AG04450 (cell line): ENCODE results near the gene OR8B4. TPM values are rescaled to one million over a fixed set of nuclear protein-coding genes. Genes with fewer than 3 reads are reported as not detected.
"Not testable (repeated sequence)": the region's sequence is repeated elsewhere in the genome, so short reads cannot be mapped to it uniquely, and the experiment has no call there.

Experiments
- CTCF ChIA-PET: fragments of 300-600, 350-600 bp; formaldehyde crosslinking; extraction: SDS; loops from one replicate; lab custom pipeline; 2022; ENCODE audit warnings: antibody characterized with exemption, inconsistent platforms; lab: Charles Lee
- POLR2A ChIA-PET: fragments of 350-600 bp; formaldehyde crosslinking; extraction: SDS; loops from one replicate; lab custom pipeline; 2021; ENCODE audit warnings: antibody characterized with exemption, inconsistent platforms; lab: Yijun Ruan, JAX
- DNase-seq: peaks from one replicate; pipeline ENCODE4 v3.0.0-alpha.2; 2011; ENCODE audit warnings: low read depth, low spot score
- H3K27ac ChIP-seq: one replicate; pipeline ENCODE4 v1.5.1; 2012; ENCODE audit warnings: low read depth, low read length, control low read depth
- H3K27me3 ChIP-seq: one replicate; pipeline ENCODE4 v1.6.0; 2012; ENCODE audit warnings: low read length; ENCODE audit not compliant: control insufficient read depth, insufficient read depth
- H3K4me3 ChIP-seq: 2 replicates; pipeline ENCODE4 v1.5.1; 2011; ENCODE audit warnings: mild to moderate bottlenecking, low read depth, low read length, control low read depth
- H3K9me3 ChIP-seq: 2 replicates; pipeline ENCODE4 v1.5.1; 2012; ENCODE audit warnings: low read length; ENCODE audit not compliant: control insufficient read depth, insufficient read depth
- CTCF ChIP-seq: IDR thresholded peaks from 2 replicates; pipeline ENCODE4 v1.5.1; 2011; ENCODE audit warnings: low read depth, low read length, control low read depth, inconsistent platforms
- polyA plus RNA-seq: library from polyadenylated mRNA; depleted of rRNA; stranded (reverse); fragments of >200 nt; gene quantifications from 2 replicates; pipeline ENCODE4 v1.2.3, GENCODE V29; 2011

The OR8B4 gene
- polyA plus RNA-seq, 1 experiment: not detected

GRCh38 chr11:124421043-124421442, 3.6 kb downstream of the OR8B4 start:
- Histone ChIP-seq H3K27me3 (peaks cover 13% of the 10 kb centered on the region), H3K9me3 (no peaks in the 10 kb centered on the region), H3K27ac (no peak overlapping the region), H3K4me3 (no peak overlapping the region)
- POLR2A ChIA-PET: no interaction called here
- CTCF ChIA-PET: interaction anchor here (0.8 to 2.4 kb wide), 2 partner anchors 19 to 349 kb away, joined by 3 to 6 read pairs; no protein-coding TSS in a partner anchor
- no peak for TF ChIP-seq CTCF
- no peak for DNase-seq

- peak; percentile 81 for TF ChIP-seq CTCF
- no peaks in the 10 kb centered on the region for H3K9me3 ChIP-seq
- ChIA-PET CTCF (interaction anchor here (0.6 to 10.1 kb wide), 65 partner anchors 8 to 1987 kb away, joined by 3 to 148 read pairs (median 5); partner anchors contain the start of genes OR8B4 and TBRG1), POLR2A (no interaction called here)
- no peak overlapping the region for H3K4me3 ChIP-seq
- peaks cover 9% of the 10 kb centered on the region for H3K27me3 ChIP-seq
- H3K27ac ChIP-seq: no peak overlapping the region
- DNase-seq: peak; percentile 41
Observed at GRCh38 chr11:124415356-124415923, 9.2 kb downstream of the OR8B4 start.

- POLR2A ChIA-PET: no interaction called here
- no peak for TF ChIP-seq CTCF
- Histone ChIP-seq H3K4me3 (no peak overlapping the region), H3K27me3 (no peaks in the 10 kb centered on the region), H3K9me3 (no peaks in the 10 kb centered on the region), H3K27ac (no peak overlapping the region)
- DNase-seq: no peak
- CTCF ChIA-PET: interaction anchor here (0.6 to 3.3 kb wide), 4 partner anchors 175 to 426 kb away, joined by 3 to 13 read pairs (median 4); no protein-coding TSS in a partner anchor
Observed at GRCh38 chr11:124409906-124410305, 14.8 kb downstream of the OR8B4 start.

- ChIA-PET POLR2A (no interaction called here), CTCF (interaction anchor here (0.9 to 1.6 kb wide), 4 partner anchors 11 to 334 kb away, joined by 3 to 8 read pairs (median 3); no protein-coding TSS in a partner anchor)
- Histone ChIP-seq H3K9me3 (no peaks in the 10 kb centered on the region), H3K27me3 (no peaks in the 10 kb centered on the region), H3K27ac (no peak overlapping the region), H3K4me3 (no peak overlapping the region)
- no peak for TF ChIP-seq CTCF
- no peak for DNase-seq
Observed at GRCh38 chr11:124405581-124405980, 19.1 kb downstream of the OR8B4 start.

GRCh38 chr11:124403186-124403585, 21.5 kb downstream of the OR8B4 start:
- CTCF ChIA-PET: interaction anchor here (0.7 to 4.2 kb wide), 15 partner anchors 12 to 339 kb away, joined by 3 to 148 read pairs (median 6); partner anchors contain the start of gene VWA5A
- POLR2A ChIA-PET: not testable (repeated sequence)

More at GRCh38 chr11:124403186-124403585, 21.5 kb downstream of the OR8B4 start:
- DNase-seq, H3K27ac ChIP-seq, H3K27me3 ChIP-seq, H3K4me3 ChIP-seq, H3K9me3 ChIP-seq: not testable (repeated sequence)
